Measurements from ENCODE around the gene TECTB. TPM values are rescaled to one million over a fixed set of nuclear protein-coding genes. Genes with fewer than 3 reads are reported as not detected.

TECTB gene
- total RNA-seq, 2 donors from 2014 or later: not detected

DNA sequence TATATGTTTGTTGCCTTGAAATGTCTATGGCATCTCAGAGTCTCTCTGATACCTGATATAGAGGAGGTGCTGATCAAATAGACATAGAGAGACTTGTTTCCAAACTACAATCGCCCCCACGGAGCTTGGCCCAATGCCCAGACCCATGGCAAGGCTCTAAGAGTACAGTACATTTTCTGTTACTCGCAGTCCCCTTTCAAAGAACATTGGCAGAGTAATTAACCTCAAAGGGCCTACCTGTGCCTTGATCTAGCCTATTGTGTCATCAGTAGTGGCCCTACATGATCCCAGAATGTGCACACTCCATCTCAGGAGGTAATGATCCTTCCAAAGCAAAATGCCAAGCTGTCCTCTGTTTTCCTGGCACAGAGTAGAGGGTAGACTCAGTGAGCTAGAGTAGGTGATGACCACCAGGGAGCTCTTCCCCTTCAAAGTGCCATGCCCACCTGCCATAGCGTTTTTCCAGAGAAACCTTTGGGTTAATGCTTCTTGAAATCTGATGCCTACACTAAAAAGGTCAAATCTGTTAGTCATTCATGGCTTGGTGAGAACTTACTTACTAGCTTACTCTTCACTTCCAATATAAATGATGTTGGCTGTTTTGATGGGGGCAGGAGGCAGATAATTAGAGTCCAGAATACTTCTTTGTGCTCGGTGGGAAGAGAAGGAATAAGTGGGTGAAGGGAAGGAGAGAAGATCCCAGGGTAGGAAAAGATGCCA is 49.5 kb downstream of the TECTB start:
- H3K27me3 Mint-ChIP-seq (ENCODE audit: insufficient read depth): peaks cover 4% of the 10 kb centered on the region
- H3K4me1 Mint-ChIP-seq: peaks cover 13% of the 10 kb centered on the region
- Histone ChIP-seq H3K36me3 (ENCODE audit: control insufficient read depth, insufficient read depth, low read length) (no peaks in the 10 kb centered on the region), H3K9me3 (ENCODE audit: control insufficient read depth, low read length) (no peaks in the 10 kb centered on the region), H3K27ac (ENCODE audit: low read depth, low read length) (no peak overlapping the region), H3K9ac (ENCODE audit: extremely low read depth, low read length, poor library complexity, severe bottlenecking) (no peak overlapping the region), H3K4me1 (ENCODE audit: control insufficient read depth, insufficient read depth, low read length) (peaks cover 14% of the 10 kb centered on the region), H3K4me3 (ENCODE audit: low read length) (no peak overlapping the region), H3K27me3 (ENCODE audit: control insufficient read depth, insufficient read depth, low read length, poor library complexity, severe bottlenecking) (no peaks in the 10 kb centered on the region)
- WGBS, 2 experiments (ENCODE audit: insufficient coverage in 1 of 2, insufficient read length in 1 of 2): 91 to 95% methylated on average over 4 to 5 of the region's 5 CpGs
- H3K27ac Mint-ChIP-seq: no peak overlapping the region
- no peaks in the 10 kb centered on the region for H3K36me3 Mint-ChIP-seq (ENCODE audit: low read depth)
- no peaks in the 10 kb centered on the region for H3K9me3 Mint-ChIP-seq
- TF ChIP-seq, protein P1, sequence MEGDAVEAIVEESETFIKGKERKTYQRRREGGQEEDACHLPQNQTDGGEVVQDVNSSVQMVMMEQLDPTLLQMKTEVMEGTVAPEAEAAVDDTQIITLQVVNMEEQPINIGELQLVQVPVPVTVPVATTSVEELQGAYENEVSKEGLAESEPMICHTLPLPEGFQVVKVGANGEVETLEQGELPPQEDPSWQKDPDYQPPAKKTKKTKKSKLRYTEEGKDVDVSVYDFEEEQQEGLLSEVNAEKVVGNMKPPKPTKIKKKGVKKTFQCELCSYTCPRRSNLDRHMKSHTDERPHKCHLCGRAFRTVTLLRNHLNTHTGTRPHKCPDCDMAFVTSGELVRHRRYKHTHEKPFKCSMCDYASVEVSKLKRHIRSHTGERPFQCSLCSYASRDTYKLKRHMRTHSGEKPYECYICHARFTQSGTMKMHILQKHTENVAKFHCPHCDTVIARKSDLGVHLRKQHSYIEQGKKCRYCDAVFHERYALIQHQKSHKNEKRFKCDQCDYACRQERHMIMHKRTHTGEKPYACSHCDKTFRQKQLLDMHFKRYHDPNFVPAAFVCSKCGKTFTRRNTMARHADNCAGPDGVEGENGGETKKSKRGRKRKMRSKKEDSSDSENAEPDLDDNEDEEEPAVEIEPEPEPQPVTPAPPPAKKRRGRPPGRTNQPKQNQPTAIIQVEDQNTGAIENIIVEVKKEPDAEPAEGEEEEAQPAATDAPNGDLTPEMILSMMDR (conservative IDR thresholded peaks at IDR 0.05): no peak
- H3K4me3 Mint-ChIP-seq: no peak overlapping the region
- no peak for DNase-seq

DNA sequence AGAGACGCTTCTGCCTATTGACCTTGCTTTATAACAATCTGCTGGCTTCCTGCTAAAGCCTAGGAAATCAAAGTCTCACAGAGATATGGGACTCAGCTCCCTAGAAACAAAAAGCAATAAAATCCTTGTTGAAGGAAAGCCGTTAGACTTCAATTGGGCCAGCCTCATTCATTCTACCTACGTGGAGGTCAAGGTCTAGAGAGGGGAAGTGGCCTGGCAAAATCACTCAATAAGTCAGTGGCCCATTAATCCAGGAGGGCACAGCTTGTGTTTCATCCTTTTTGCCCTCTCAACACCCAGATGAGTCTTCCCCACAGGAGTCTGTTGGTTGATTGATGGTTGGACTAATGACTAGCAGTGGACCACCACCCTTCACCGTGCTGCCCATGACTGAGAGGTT is 50.3 kb downstream of the TECTB start:
- peaks cover 13% of the 10 kb centered on the region for H3K4me1 Mint-ChIP-seq
- WGBS, 2 experiments (ENCODE audit: insufficient coverage in 1 of 2, insufficient read length in 1 of 2): 50 to 70% methylated on average over 2 to 4 of the region's 4 CpGs

DNA sequence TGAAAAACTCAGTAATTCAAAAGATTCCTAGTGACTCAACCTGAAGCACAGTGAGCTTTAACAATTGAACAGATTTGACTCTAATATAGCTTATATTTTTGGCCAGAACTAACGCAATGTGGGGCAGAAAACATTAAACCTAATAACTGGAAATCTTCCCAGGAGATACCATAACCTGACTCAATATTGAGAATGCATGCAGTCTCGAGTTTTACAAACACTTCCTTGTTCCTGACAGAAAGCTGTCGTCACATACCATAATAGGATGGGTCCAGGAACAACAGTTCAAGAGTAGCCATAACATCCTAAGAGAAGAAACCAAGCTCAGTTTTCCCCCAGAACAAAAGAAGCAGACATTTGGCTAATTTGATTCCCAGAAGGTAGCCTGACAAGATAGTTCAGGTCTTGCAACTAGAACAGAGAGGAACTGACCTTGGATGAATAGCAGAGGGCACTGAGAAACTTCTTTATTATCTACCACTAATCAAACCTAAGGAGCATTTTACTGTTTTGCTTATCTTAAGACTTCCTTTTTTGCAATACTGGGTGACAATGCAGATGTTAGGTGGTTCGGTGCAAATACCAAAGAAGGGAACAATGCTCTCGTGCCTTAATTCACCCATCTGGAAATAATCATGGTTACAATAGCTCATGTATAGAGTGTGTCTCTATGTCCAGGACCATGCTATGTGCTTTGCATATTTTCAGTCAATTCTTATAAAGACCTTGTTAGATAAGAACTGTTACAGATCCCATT is 52.1 kb downstream of the TECTB start:
- TF ChIP-seq, protein P1 (conservative IDR thresholded peaks at IDR 0.05): no peak
- Mint-ChIP-seq H3K27me3 (ENCODE audit: insufficient read depth) (peaks cover 8% of the 10 kb centered on the region), H3K9me3 (no peaks in the 10 kb centered on the region), H3K36me3 (ENCODE audit: low read depth) (no peaks in the 10 kb centered on the region), H3K4me1 (peaks cover 13% of the 10 kb centered on the region), H3K4me3 (no peak overlapping the region), H3K27ac (no peak overlapping the region)
- Histone ChIP-seq H3K9ac (ENCODE audit: extremely low read depth, low read length, poor library complexity, severe bottlenecking) (no peak overlapping the region), H3K9me3 (ENCODE audit: control insufficient read depth, low read length) (no peaks in the 10 kb centered on the region), H3K4me3 (ENCODE audit: low read length) (no peak overlapping the region), H3K4me1 (ENCODE audit: control insufficient read depth, insufficient read depth, low read length) (peaks cover 14% of the 10 kb centered on the region), H3K27ac (ENCODE audit: low read depth, low read length) (no peak overlapping the region), H3K27me3 (ENCODE audit: control insufficient read depth, insufficient read depth, low read length, poor library complexity, severe bottlenecking) (no peaks in the 10 kb centered on the region), H3K36me3 (ENCODE audit: control insufficient read depth, insufficient read depth, low read length) (no peaks in the 10 kb centered on the region)
- WGBS, 2 experiments (ENCODE audit: insufficient coverage in 1 of 2, insufficient read length in 1 of 2): 81 to 84% methylated on average over 2 to 5 of the region's 5 CpGs
- DNase-seq: no peak

More for the DNA sequence above, 50.3 kb downstream of the TECTB start:
- TF ChIP-seq, protein P1 (conservative IDR thresholded peaks at IDR 0.05): no peak
- Histone ChIP-seq H3K27me3 (ENCODE audit: control insufficient read depth, insufficient read depth, low read length, poor library complexity, severe bottlenecking) (no peaks in the 10 kb centered on the region), H3K4me1 (ENCODE audit: control insufficient read depth, insufficient read depth, low read length) (peaks cover 14% of the 10 kb centered on the region), H3K36me3 (ENCODE audit: control insufficient read depth, insufficient read depth, low read length) (no peaks in the 10 kb centered on the region), H3K9ac (ENCODE audit: extremely low read depth, low read length, poor library complexity, severe bottlenecking) (no peak overlapping the region), H3K27ac (ENCODE audit: low read depth, low read length) (no peak overlapping the region), H3K4me3 (ENCODE audit: low read length) (no peak overlapping the region), H3K9me3 (ENCODE audit: control insufficient read depth, low read length) (no peaks in the 10 kb centered on the region)
- no peak overlapping the region for H3K27ac Mint-ChIP-seq
- DNase-seq: no peak
- H3K36me3 Mint-ChIP-seq (ENCODE audit: low read depth): no peaks in the 10 kb centered on the region
- H3K27me3 Mint-ChIP-seq (ENCODE audit: insufficient read depth): peaks cover 4% of the 10 kb centered on the region
- H3K9me3 Mint-ChIP-seq: no peaks in the 10 kb centered on the region
- no peak overlapping the region for H3K4me3 Mint-ChIP-seq

Measured in endodermal cell (in vitro differentiated cells).